Posterior cingulate gyrus (tissue), 11 donors: ENCODE measurements around the gene CCDC59.

Experiments used
- DNase-seq, 10 donors: peaks; one replicate each; pipeline versions ENCODE4 v3.0.0 to v3.0.0-alpha.2; 2020 to 2021; ENCODE audit warnings: mixed read lengths in 3 of 10
- intact Hi-C: fragments of 100-400 bp; cut with DNase I; formaldehyde crosslinking; loops from one replicate; pipeline ENCODE4 v1.15.1; 2023

Gene CCDC59

DNA sequence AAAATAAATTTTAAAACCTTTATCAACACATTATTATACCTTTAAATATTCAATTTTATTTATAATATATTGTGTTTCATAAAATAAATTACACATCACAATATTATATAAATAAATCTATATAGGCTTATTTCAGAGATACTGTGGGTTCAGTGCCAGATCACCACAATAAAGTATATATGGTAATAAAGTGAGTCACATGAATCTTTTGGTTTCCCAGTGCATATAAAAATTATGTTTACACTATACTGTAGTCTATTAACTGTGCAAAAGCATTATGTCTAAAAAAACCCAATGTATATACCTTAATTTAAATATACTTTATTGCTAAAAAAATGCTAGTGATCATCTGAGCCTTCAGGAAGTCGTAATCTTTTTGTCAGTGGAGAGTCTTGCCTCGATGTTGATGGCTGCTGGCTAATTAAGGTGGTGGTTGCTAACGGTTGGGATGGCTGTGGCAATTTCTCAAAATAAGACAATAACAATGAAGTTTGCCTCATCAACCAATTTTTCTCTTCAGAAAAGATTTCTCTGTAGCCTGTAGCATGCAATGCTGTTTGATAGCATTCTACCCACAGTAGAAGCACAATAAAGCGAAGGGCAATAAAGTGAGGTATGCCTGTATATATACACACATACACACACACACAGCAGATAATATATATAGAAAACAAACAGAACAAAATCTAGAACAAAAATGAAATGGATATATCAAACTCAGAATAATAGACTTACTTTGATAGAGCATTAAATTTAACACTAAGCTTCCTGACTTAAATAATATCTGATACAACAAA lies 32.4 kb downstream of the CCDC59 start:
- DNase-seq = no peak
- intact Hi-C loops = no loop called here

DNA sequence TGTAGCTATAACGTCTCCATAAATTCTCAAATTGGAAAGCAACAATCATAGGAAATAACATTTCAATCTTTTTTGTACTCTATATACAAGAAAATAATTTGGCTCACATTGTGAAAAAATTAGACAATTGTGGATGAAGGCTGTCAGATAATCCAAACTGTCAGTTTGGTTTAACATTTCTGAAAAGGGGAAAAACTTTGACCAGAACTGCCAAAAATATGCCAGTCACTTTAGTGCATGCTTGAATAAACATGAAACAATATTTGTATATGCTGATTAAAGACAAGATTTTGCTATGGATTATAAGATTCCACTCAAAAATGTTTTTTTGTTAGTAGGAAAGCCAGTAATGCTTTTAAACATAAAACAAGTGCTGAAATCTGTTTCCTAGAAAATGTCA lies 38.9 kb downstream of the CCDC59 start:
- intact Hi-C loops = no loop called here
- DNase-seq = no peak

DNA sequence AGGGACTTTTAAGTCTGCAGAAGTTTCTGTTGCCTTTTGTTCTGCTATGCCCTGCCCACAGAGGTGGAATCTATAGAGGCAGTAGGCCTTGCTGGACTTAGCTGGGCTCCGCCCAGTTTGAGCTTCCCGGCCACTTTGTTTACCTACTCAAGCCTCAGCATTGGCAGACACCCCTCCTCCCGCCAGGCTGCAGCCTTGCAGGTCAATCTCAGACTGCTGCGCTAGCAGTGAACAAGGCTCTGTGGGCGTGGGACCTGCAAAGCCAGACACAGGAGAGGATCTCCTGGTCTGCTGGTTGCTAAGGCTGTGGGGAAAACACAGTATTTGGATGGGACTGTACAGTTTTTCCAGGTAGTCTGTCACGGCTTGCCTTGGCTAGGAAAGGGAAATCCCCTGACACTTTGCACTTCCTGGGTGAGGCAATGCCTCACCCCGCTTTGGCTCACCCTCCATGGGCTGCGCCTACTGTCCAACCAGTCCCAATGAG lies 43.7 kb downstream of the CCDC59 start:
- DNase-seq = peak in 2 of 10 donors; percentile 58 to 70
- intact Hi-C loops = no loop called here
